Neural cell (in vitro differentiated cells): ENCODE measurements around the gene NHSL1. TPM values are rescaled to one million over a fixed set of nuclear protein-coding genes. Genes with fewer than 3 reads are reported as not detected.

Source experiments
- H2AFZ ChIP-seq: fragments of 200-600, 300-800 bp; sonication (generic), shearing (Covaris generic); 2 replicates; pipeline ENCODE4 v1.6.0; 2014; ENCODE audit warnings: low read depth, mild to moderate bottlenecking, antibody characterized with exemption, low read length, moderate library complexity
- H3F3A ChIP-seq: fragments of 200-600 bp; shearing (Covaris generic); 2 replicates; pipeline ENCODE4 v1.6.1; 2016; ENCODE audit warnings: mild to moderate bottlenecking, moderate library complexity, mixed read lengths, antibody characterized with exemption, low read length; ENCODE audit not compliant: insufficient read depth, poor library complexity, severe bottlenecking
- H3K27ac ChIP-seq: fragments of 200-600, 300-800 bp; sonication (generic), shearing (Covaris generic); 2 replicates; pipeline ENCODE4 v1.5.1; 2014; ENCODE audit warnings: mild to moderate bottlenecking, low read length, moderate library complexity
- H3K27me3 ChIP-seq: fragments of 300-800, 200-600 bp; sonication (generic), shearing (Covaris generic); 2 replicates; pipeline ENCODE4 v1.6.0; 2014; ENCODE audit warnings: mild to moderate bottlenecking, low read depth, low read length, moderate library complexity; ENCODE audit not compliant: insufficient read depth
- H3K36me3 ChIP-seq: fragments of 300-800, 200-600 bp; sonication (generic), shearing (Covaris generic); 2 replicates; pipeline ENCODE4 v1.5.1; 2014; ENCODE audit warnings: mild to moderate bottlenecking, antibody characterized with exemption, low read length, moderate library complexity; ENCODE audit not compliant: insufficient read depth
- H3K4me2 ChIP-seq: fragments of 300-800, 200-600 bp; sonication (generic), shearing (Covaris generic); 2 replicates; pipeline ENCODE4 v1.6.0; 2014; ENCODE audit warnings: mild to moderate bottlenecking, low read length
- H3K4me3 ChIP-seq: fragments of 300-800, 200-600 bp; sonication (generic), shearing (Covaris generic); 2 replicates; pipeline ENCODE4 v1.5.1; 2014; ENCODE audit warnings: mild to moderate bottlenecking, low read length, moderate library complexity
- H3K79me2 ChIP-seq: fragments of 200-600 bp; shearing (Covaris generic); replicated peaks from 2 replicates; pipeline ENCODE4 v1.6.0; 2014; ENCODE audit warnings: mild to moderate bottlenecking, low read length, moderate library complexity; ENCODE audit not compliant: insufficient read depth
- H3K9ac ChIP-seq: fragments of 300-800, 200-600 bp; sonication (generic), shearing (Covaris generic); 2 replicates; pipeline ENCODE4 v1.6.1; 2016; ENCODE audit warnings: mild to moderate bottlenecking, low read length, mixed read lengths
- H3K9me2 ChIP-seq: fragments of 200-600 bp; shearing (Covaris generic); 2 replicates; pipeline ENCODE4 v1.6.1; 2016; ENCODE audit warnings: mild to moderate bottlenecking, low read length, mixed read lengths; ENCODE audit not compliant: insufficient read depth
- H3K9me3 ChIP-seq: fragments of 200-600, 300-800 bp; sonication (generic), shearing (Covaris generic); 2 replicates; pipeline ENCODE4 v1.6.1; 2016; ENCODE audit warnings: mild to moderate bottlenecking, mixed run types, low read length, moderate library complexity, mixed read lengths
- H4K20me1 ChIP-seq: fragments of 200-600 bp; shearing (Covaris generic); 2 replicates; pipeline ENCODE4 v1.6.1; 2016; ENCODE audit warnings: mild to moderate bottlenecking, mixed run types; ENCODE audit not compliant: insufficient read depth
- CTCF ChIP-seq: fragments of 450-650 bp; IDR thresholded peaks from 2 replicates; pipeline ENCODE4 v1.5.1; 2014; ENCODE audit warnings: antibody characterized with exemption, mild to moderate bottlenecking, moderate library complexity; ENCODE audit not compliant: poor library complexity, severe bottlenecking
- EP300 ChIP-seq: fragments of 450-650 bp; conservative IDR thresholded peaks from 2 replicates; pipeline ENCODE4 v1.6.1; 2014; ENCODE audit warnings: antibody characterized with exemption, mild to moderate bottlenecking, moderate library complexity; ENCODE audit not compliant: poor library complexity, severe bottlenecking
- EZH2 ChIP-seq: fragments of 200-600, 300-800 bp; shearing (Covaris generic), sonication (generic); IDR thresholded peaks from 2 replicates; pipeline ENCODE4 v1.6.1; 2014; ENCODE audit warnings: antibody characterized with exemption, low read length, borderline replicate concordance, mild to moderate bottlenecking; ENCODE audit not compliant: insufficient read depth, poor library complexity, severe bottlenecking
- MXI1 ChIP-seq: fragments of 450-650 bp; conservative IDR thresholded peaks from 2 replicates; pipeline ENCODE4 v1.6.1; 2014; ENCODE audit warnings: antibody characterized with exemption, mild to moderate bottlenecking; ENCODE audit not compliant: poor library complexity, severe bottlenecking
- POLR2AphosphoS5 ChIP-seq: IDR thresholded peaks from 2 replicates; pipeline ENCODE4 v1.6.1; 2012
- RAD21 ChIP-seq: fragments of 450-650 bp; conservative IDR thresholded peaks from 2 replicates; pipeline ENCODE4 v1.6.1; 2014; ENCODE audit warnings: antibody characterized with exemption, mild to moderate bottlenecking, moderate library complexity
- REST ChIP-seq: IDR thresholded peaks from 2 replicates; pipeline ENCODE4 v1.6.1; 2012; ENCODE audit warnings: borderline replicate concordance
- SMC3 ChIP-seq: fragments of 450-650 bp; conservative IDR thresholded peaks from 2 replicates; pipeline ENCODE4 v1.6.1; 2014; ENCODE audit warnings: antibody characterized with exemption, mild to moderate bottlenecking, moderate library complexity; ENCODE audit not compliant: poor library complexity
- TAF1 ChIP-seq: IDR thresholded peaks from 2 replicates; pipeline ENCODE4 v1.6.1; 2012; ENCODE audit warnings: low read depth
- polyA plus RNA-seq: library from polyadenylated mRNA; depleted of rRNA; stranded (reverse); fragments of >200 nt; gene quantifications from 2 replicates; pipeline ENCODE4 v1.2.3, GENCODE V29; 2014

The NHSL1 gene
- polyA plus RNA-seq, 1 donor from 2014 or later, result 2.4 TPM

- TF ChIP-seq POLR2AphosphoS5, result no peak
- TF ChIP-seq TAF1, result no peak
- no peak for TF ChIP-seq CTCF
- TF ChIP-seq REST, result no peak
- TF ChIP-seq EP300, result no peak
- TF ChIP-seq SMC3, result no peak
- TF ChIP-seq MXI1, result no peak
- no peak for TF ChIP-seq EZH2
- no peak for TF ChIP-seq RAD21
These were observed 83.1 kb downstream of the NHSL1 start for GRCh38 chr6:138416206-138416605.

GRCh38 chr6:138415125-138415524 lies 84.2 kb downstream of the NHSL1 start:
- Histone ChIP-seq H2AFZ (no peak overlapping the region), H3K9me3 (no peaks in the 10 kb centered on the region), H3K27me3 (no peaks in the 10 kb centered on the region), H3F3A (no peaks in the 10 kb centered on the region), H3K9ac (no peak overlapping the region), H3K36me3 (no peaks in the 10 kb centered on the region), H3K9me2 (no peaks in the 10 kb centered on the region), H3K79me2 (no peaks in the 10 kb centered on the region), H4K20me1 (no peaks in the 10 kb centered on the region), H3K27ac (no peak overlapping the region), H3K4me2 (no peak overlapping the region), H3K4me3 (no peak overlapping the region)
- no peak for TF ChIP-seq EZH2
- TF ChIP-seq TAF1, result no peak
- no peak for TF ChIP-seq RAD21

More at GRCh38 chr6:138416206-138416605, 83.1 kb downstream of the NHSL1 start:
- H3K27me3 ChIP-seq, result no peaks in the 10 kb centered on the region
- H3F3A ChIP-seq, result no peaks in the 10 kb centered on the region
- no peaks in the 10 kb centered on the region for H4K20me1 ChIP-seq
- no peak overlapping the region for H3K4me3 ChIP-seq
- H3K79me2 ChIP-seq, result no peaks in the 10 kb centered on the region
- H3K9ac ChIP-seq, result no peak overlapping the region
- H3K9me3 ChIP-seq, result no peaks in the 10 kb centered on the region
- no peak overlapping the region for H2AFZ ChIP-seq
- H3K9me2 ChIP-seq, result no peaks in the 10 kb centered on the region
- H3K27ac ChIP-seq, result no peak overlapping the region
- no peak overlapping the region for H3K4me2 ChIP-seq
- H3K36me3 ChIP-seq, result no peaks in the 10 kb centered on the region
